ENCODE results near the gene PLXNA1. TPM values are rescaled to one million over a fixed set of nuclear protein-coding genes. Genes with fewer than 3 reads are reported as not detected.

The PLXNA1 gene
- total RNA-seq, 2 experiments from 2014 or later: 4.6 to 15.0 TPM

DNA sequence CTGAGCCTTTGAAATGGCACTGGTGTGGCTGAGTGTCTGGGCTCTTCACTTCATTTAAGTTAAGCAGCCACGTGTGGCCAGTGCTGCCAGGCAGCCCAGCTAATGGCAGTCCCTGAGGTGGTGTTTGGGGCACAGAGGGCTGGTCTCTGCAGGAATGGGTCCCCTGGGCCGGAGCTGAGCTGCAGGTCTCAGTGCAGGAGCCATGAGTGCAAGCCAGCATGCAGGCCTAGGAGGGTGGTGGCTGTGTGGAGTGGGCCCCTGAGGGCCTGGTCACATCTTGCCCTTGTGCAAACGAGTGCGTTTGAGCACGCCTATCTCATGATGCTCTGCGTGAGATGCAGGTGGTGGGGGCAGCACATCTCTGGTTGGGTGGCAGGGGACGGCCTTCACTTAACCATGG lies 48.9 kb downstream of the PLXNA1 start:
- CTCF ChIA-PET: no interaction called here
- no peaks in the 10 kb centered on the region for H3K9me3 Mint-ChIP-seq (ENCODE audit: low read depth)
- H3K27ac Mint-ChIP-seq: no peak overlapping the region
- no peaks in the 10 kb centered on the region for H3K27me3 Mint-ChIP-seq
- no peak for DNase-seq
- no peak overlapping the region for H3K4me3 Mint-ChIP-seq
- ATAC-seq: no peak
- H3K36me3 Mint-ChIP-seq: no peaks in the 10 kb centered on the region
- H3K4me1 Mint-ChIP-seq: no peaks in the 10 kb centered on the region

GRCh38 chr3:127032296-127032990 lies 49.5 kb downstream of the PLXNA1 start:
- H3K27me3 Mint-ChIP-seq: no peaks in the 10 kb centered on the region
- H3K36me3 Mint-ChIP-seq: no peaks in the 10 kb centered on the region
- DNase-seq: no peak
- no peaks in the 10 kb centered on the region for H3K4me1 Mint-ChIP-seq
- no peak for ATAC-seq
- H3K9me3 Mint-ChIP-seq (ENCODE audit: low read depth): no peaks in the 10 kb centered on the region
- CTCF ChIA-PET: no interaction called here
- H3K4me3 Mint-ChIP-seq: no peak overlapping the region
- no peak overlapping the region for H3K27ac Mint-ChIP-seq

Other genes with a start within 250 kb of the PLXNA1 start
- not detected for gene PRR23E, start 210.0 kb downstream of the PLXNA1 start, total RNA-seq